ENCODE data around the gene CFAP73.

CFAP73 gene

DNA sequence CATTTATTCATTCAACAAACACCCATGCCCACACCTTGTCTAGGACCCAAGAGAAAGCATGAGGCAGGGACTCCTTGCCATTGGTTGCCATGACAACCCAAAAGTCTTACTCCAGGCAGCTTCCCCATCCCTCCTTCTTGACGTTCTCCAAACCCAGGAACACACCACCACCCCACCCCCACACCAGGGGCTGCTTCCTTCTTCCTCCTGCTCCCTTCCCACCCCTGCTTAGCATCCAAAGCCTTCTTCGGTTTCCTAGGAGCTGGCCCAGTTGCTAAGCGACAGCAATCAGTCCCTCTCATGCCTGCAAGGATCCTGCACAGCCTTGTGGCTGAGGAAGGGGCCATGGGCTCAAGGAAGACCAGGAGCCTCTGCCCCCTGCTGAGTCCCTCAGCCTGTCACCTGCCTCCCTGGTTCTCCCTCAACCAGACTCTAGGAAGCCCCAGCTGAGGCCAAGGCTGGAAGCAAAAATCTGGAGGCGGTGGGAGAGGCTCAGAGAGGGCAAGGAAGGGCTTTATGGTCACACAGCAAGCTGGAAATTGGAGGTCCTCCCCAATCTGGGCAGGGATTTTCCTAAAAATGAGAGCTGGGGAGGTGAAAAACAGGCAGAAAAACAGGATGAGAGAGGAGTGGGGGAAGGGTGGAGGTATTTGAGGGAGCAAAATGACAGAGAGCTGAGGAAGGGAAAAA, 29.4 kb upstream of the CFAP73 start:
- H3K9ac ChIP-seq (ENCODE audit: low read length): no peak overlapping the region
- no peak overlapping the region for H2AFZ ChIP-seq (ENCODE audit: low read depth, low read length, severe bottlenecking)
- no peak overlapping the region for H3K4me2 ChIP-seq (ENCODE audit: low read depth, low read length, poor library complexity, severe bottlenecking)
- H3K9me3 ChIP-seq (ENCODE audit: insufficient read depth, low read length): no peaks in the 10 kb centered on the region
- peaks cover 12% of the 10 kb centered on the region for H3F3A ChIP-seq (ENCODE audit: insufficient read depth)
- H3K4me3 ChIP-seq (ENCODE audit: insufficient read depth, low read length, poor library complexity, severe bottlenecking): no peak overlapping the region
- no peaks in the 10 kb centered on the region for H4K20me1 ChIP-seq (ENCODE audit: low read depth, low read length)
- peaks cover 25% of the 10 kb centered on the region for H3K36me3 ChIP-seq (ENCODE audit: low read length)
- H3K79me2 ChIP-seq (ENCODE audit: insufficient read depth, low read length): no peaks in the 10 kb centered on the region
- peak overlapping the region; percentile 54; the same call in 1 of the 2 replicates for H3K27ac ChIP-seq (ENCODE audit: low read depth, low read length)
- no peaks in the 10 kb centered on the region for H3K27me3 ChIP-seq (ENCODE audit: low read length)
- H3K9me2 ChIP-seq (replicated peaks; ENCODE audit: insufficient read depth, low read length): no peaks in the 10 kb centered on the region
- no peak for TF ChIP-seq EZH2phosphoT487 (conservative IDR thresholded peaks at IDR 0.05; ENCODE audit: low read length)
- TF ChIP-seq, protein P1, sequence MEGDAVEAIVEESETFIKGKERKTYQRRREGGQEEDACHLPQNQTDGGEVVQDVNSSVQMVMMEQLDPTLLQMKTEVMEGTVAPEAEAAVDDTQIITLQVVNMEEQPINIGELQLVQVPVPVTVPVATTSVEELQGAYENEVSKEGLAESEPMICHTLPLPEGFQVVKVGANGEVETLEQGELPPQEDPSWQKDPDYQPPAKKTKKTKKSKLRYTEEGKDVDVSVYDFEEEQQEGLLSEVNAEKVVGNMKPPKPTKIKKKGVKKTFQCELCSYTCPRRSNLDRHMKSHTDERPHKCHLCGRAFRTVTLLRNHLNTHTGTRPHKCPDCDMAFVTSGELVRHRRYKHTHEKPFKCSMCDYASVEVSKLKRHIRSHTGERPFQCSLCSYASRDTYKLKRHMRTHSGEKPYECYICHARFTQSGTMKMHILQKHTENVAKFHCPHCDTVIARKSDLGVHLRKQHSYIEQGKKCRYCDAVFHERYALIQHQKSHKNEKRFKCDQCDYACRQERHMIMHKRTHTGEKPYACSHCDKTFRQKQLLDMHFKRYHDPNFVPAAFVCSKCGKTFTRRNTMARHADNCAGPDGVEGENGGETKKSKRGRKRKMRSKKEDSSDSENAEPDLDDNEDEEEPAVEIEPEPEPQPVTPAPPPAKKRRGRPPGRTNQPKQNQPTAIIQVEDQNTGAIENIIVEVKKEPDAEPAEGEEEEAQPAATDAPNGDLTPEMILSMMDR (IDR thresholded peaks at IDR 0.05; ENCODE audit: insufficient read depth, low read length, poor library complexity, severe bottlenecking): no peak

DNA sequence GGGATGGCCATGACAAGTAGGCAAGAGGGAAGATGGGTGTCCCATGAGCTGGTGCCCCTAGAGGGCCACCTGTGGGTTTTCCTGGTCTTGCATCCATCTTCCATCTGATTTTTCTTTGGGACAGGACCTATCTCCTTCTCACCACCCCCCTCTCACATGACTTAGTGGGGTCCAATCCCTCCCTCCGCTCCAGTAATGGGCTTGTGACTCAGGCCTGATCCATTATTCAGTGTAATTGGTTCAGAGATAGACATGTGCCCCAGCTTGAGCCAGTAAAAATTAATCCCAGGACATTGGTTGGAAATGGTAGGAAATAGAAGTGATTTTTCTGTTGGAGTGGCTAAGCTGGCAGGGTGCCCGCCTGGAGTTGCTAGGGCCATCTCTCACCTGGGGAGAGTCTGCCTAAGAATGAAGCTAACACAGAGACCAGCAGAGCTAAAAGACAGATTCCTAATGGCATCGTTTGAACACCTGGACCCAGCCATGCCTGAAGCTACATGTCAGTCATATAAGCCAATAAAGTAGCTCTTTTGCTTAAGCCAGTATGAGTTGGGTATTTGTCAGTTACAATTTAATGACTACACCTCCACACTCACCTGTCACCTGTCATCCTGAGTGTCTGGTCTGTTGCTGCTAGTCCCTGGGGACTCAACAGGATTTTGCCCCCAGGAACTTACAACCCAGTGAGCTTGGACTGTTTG, 28.7 kb upstream of the CFAP73 start:
- no peaks in the 10 kb centered on the region for H3K9me3 ChIP-seq (ENCODE audit: insufficient read depth, low read length)
- H2AFZ ChIP-seq (ENCODE audit: low read depth, low read length, severe bottlenecking): no peak overlapping the region
- H3K79me2 ChIP-seq (ENCODE audit: insufficient read depth, low read length): no peaks in the 10 kb centered on the region
- H3K9ac ChIP-seq (ENCODE audit: low read length): no peak overlapping the region
- H3K27ac ChIP-seq (ENCODE audit: low read depth, low read length): peak overlapping the region; percentile 54
- peak overlapping the region; percentile 23 for H3K4me2 ChIP-seq (ENCODE audit: low read depth, low read length, poor library complexity, severe bottlenecking)
- no peaks in the 10 kb centered on the region for H3K27me3 ChIP-seq (ENCODE audit: low read length)
- TF ChIP-seq, protein P1 (IDR thresholded peaks at IDR 0.05; ENCODE audit: insufficient read depth, low read length, poor library complexity, severe bottlenecking): no peak
- TF ChIP-seq EZH2phosphoT487 (conservative IDR thresholded peaks at IDR 0.05; ENCODE audit: low read length): no peak
- H4K20me1 ChIP-seq (ENCODE audit: low read depth, low read length): no peaks in the 10 kb centered on the region
- H3K4me3 ChIP-seq (ENCODE audit: insufficient read depth, low read length, poor library complexity, severe bottlenecking): no peak overlapping the region
- peaks cover 12% of the 10 kb centered on the region for H3F3A ChIP-seq (ENCODE audit: insufficient read depth)
- H3K9me2 ChIP-seq (replicated peaks; ENCODE audit: insufficient read depth, low read length): no peaks in the 10 kb centered on the region
- H3K36me3 ChIP-seq (ENCODE audit: low read length): peaks cover 32% of the 10 kb centered on the region

- no peak overlapping the region for H3K4me3 ChIP-seq (ENCODE audit: insufficient read depth, low read length, poor library complexity, severe bottlenecking)
- no peaks in the 10 kb centered on the region for H3K27me3 ChIP-seq (ENCODE audit: low read length)
- peaks cover 4% of the 10 kb centered on the region; the same call in 1 of the 2 replicates for H4K20me1 ChIP-seq (ENCODE audit: low read depth, low read length)
- no peak overlapping the region for H3K4me2 ChIP-seq (ENCODE audit: low read depth, low read length, poor library complexity, severe bottlenecking)
- no peaks in the 10 kb centered on the region for H3K9me2 ChIP-seq (replicated peaks; ENCODE audit: insufficient read depth, low read length)
- peaks cover 32% of the 10 kb centered on the region for H3K36me3 ChIP-seq (ENCODE audit: low read length)
- peaks cover 32% of the 10 kb centered on the region for H3F3A ChIP-seq (ENCODE audit: insufficient read depth)
- no peak overlapping the region for H3K27ac ChIP-seq (ENCODE audit: low read depth, low read length)
- TF ChIP-seq, protein P1 (IDR thresholded peaks at IDR 0.05; ENCODE audit: insufficient read depth, low read length, poor library complexity, severe bottlenecking): no peak
- TF ChIP-seq EZH2phosphoT487 (conservative IDR thresholded peaks at IDR 0.05; ENCODE audit: low read length): no peak
- no peak overlapping the region for H2AFZ ChIP-seq (ENCODE audit: low read depth, low read length, severe bottlenecking)
- no peaks in the 10 kb centered on the region for H3K9me3 ChIP-seq (ENCODE audit: insufficient read depth, low read length)
- no peak overlapping the region for H3K9ac ChIP-seq (ENCODE audit: low read length)
- H3K79me2 ChIP-seq (ENCODE audit: insufficient read depth, low read length): peaks cover 29% of the 10 kb centered on the region
Measured at GRCh38 chr12:113127791-113128199, 21.7 kb upstream of the CFAP73 start.

All from SU-DHL-6 (cell line).